Sigmoid colon (tissue), 7 donors: Measurements from ENCODE around the gene PDCL3. TPM values are rescaled to one million over a fixed set of nuclear protein-coding genes. Genes with fewer than 3 reads are reported as not detected.

ENCODE experiments used
- DNase-seq: peaks from one replicate; pipeline ENCODE4 v3.0.0-alpha.2; 2019
- H3K27ac ChIP-seq, 4 donors: fragments of 200-600 bp; sonication (generic); one replicate each; pipeline ENCODE4 v1.5.1; 2016 to 2019; ENCODE audit warnings: mild to moderate bottlenecking in 1 of 4
- H3K27me3 ChIP-seq, 3 donors: fragments of 200-600 bp; sonication (generic); one replicate each; pipeline ENCODE4 v1.5.1; 2019; ENCODE audit warnings: mild to moderate bottlenecking in 1 of 3
- H3K36me3 ChIP-seq, 4 donors: fragments of 200-600 bp; sonication (generic); one replicate each; pipeline ENCODE4 v1.5.1; 2016 to 2019
- H3K4me1 ChIP-seq, 4 donors: fragments of 200-600 bp; sonication (generic); one replicate each; pipeline ENCODE4 v1.5.1; 2017 to 2019
- H3K4me3 ChIP-seq, 4 donors: fragments of 200-600 bp; sonication (generic); one replicate each; pipeline ENCODE4 v1.5.1; 2017 to 2019; ENCODE audit warnings: mild to moderate bottlenecking in 2 of 4, moderate library complexity in 1 of 4
- H3K9me3 ChIP-seq, 4 donors: fragments of 200-600 bp in 3 of 4; sonication (generic) in 3 of 4; one replicate each; pipeline versions ENCODE4 v1.5.1 to v1.6.1; 2013 to 2019
- EP300 ChIP-seq, 4 donors: sonication (generic); formaldehyde crosslinking; IDR thresholded peaks; one replicate each; pipeline ENCODE4 v1.6.1; 2017; ENCODE audit warnings: antibody characterized with exemption in 4 of 4
- POLR2A ChIP-seq, 2 donors: fragments of 450-650 bp; IDR thresholded peaks; one replicate each; pipeline ENCODE4 v1.6.1; 2016; ENCODE audit warnings: antibody characterized with exemption in 2 of 2, mild to moderate bottlenecking in 2 of 2, moderate library complexity in 2 of 2
- POLR2AphosphoS5 ChIP-seq, 4 donors: sonication (generic); formaldehyde crosslinking; IDR thresholded peaks; one replicate each; pipeline ENCODE4 v1.6.1; 2017; ENCODE audit warnings: antibody characterized with exemption in 4 of 4
- WGBS, 2 donors: extraction: QIAGEN DNeasy Blood & Tissue Kit; methylation state at CpG; one replicate each; pipeline ENCODE4 v1.1.7; 2013; 5-methylcytosine and 5-hydroxymethylcytosine counted together
- intact Hi-C: fragments of 100-400 bp; cut with DNase I; formaldehyde crosslinking; loops from one replicate; pipeline ENCODE4 v1.15.1; 2023
- polyA plus RNA-seq, 3 donors: library from polyadenylated mRNA; stranded (reverse); fragments of 200-250 nt; gene quantifications; one replicate each; pipeline ENCODE4 v1.2.3, GENCODE V29; 2013
- total RNA-seq, 4 donors: library from RNA; depleted of rRNA; stranded (reverse); fragments of >200 nt; gene quantifications; one replicate each; pipeline ENCODE4 v1.1.0, GENCODE V29; 2016
- TF ChIP-seq, protein P1 (sequence below), 4 experiments: fragments of 450-650 bp in 3 of 4; fragments of 200-600 bp in 1 of 4; IDR thresholded peaks; one replicate each; pipeline ENCODE4 v1.5.1; 2016 to 2019; ENCODE audit warnings: antibody characterized with exemption in 4 of 4, mild to moderate bottlenecking in 3 of 4, moderate library complexity in 2 of 4
- donor health status: healthy with polysubstance abuse.
- donor health status: Bipolar disorder and iron deficiency.
- donor health status: healthy.

Gene PDCL3
- total and polyA plus RNA-seq, 7 donors: 23.5 to 41.3 (median 32.9) TPM

- TF ChIP-seq POLR2AphosphoS5 (IDR thresholded peaks at IDR 0.05) (no peak), POLR2A (IDR thresholded peaks at IDR 0.05) (no peak), EP300 (IDR thresholded peaks at IDR 0.05) (no peak)
- TF ChIP-seq, protein P1, sequence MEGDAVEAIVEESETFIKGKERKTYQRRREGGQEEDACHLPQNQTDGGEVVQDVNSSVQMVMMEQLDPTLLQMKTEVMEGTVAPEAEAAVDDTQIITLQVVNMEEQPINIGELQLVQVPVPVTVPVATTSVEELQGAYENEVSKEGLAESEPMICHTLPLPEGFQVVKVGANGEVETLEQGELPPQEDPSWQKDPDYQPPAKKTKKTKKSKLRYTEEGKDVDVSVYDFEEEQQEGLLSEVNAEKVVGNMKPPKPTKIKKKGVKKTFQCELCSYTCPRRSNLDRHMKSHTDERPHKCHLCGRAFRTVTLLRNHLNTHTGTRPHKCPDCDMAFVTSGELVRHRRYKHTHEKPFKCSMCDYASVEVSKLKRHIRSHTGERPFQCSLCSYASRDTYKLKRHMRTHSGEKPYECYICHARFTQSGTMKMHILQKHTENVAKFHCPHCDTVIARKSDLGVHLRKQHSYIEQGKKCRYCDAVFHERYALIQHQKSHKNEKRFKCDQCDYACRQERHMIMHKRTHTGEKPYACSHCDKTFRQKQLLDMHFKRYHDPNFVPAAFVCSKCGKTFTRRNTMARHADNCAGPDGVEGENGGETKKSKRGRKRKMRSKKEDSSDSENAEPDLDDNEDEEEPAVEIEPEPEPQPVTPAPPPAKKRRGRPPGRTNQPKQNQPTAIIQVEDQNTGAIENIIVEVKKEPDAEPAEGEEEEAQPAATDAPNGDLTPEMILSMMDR (IDR thresholded peaks at IDR 0.05): no peak
- no peak overlapping the region for H3K4me3 ChIP-seq
- intact Hi-C loops: no loop called here
- no peaks in the 10 kb centered on the region for H3K4me1 ChIP-seq
- no peak for DNase-seq
- 93% methylated on average over 5 of the region's 5 CpGs for WGBS, 2 donors
- H3K27ac ChIP-seq: no peak overlapping the region
- H3K36me3 ChIP-seq: no peaks in the 10 kb centered on the region
- H3K27me3 ChIP-seq: no peaks in the 10 kb centered on the region
- H3K9me3 ChIP-seq: no peaks in the 10 kb centered on the region
Measured at GRCh38 chr2:100551303-100551702, 11.5 kb upstream of the PDCL3 start.

- WGBS, 2 donors: 69 to 80% methylated on average over 10 of the region's 10 CpGs
- no peaks in the 10 kb centered on the region for H3K27me3 ChIP-seq
- intact Hi-C loops: no loop called here
- no peak overlapping the region for H3K27ac ChIP-seq
- no peaks in the 10 kb centered on the region for H3K4me1 ChIP-seq
- TF ChIP-seq POLR2A (IDR thresholded peaks at IDR 0.05) (no peak), EP300 (IDR thresholded peaks at IDR 0.05) (no peak), POLR2AphosphoS5 (IDR thresholded peaks at IDR 0.05) (no peak)
- TF ChIP-seq, protein P1 (IDR thresholded peaks at IDR 0.05): no peak
- no peaks in the 10 kb centered on the region for H3K36me3 ChIP-seq
- no peaks in the 10 kb centered on the region for H3K9me3 ChIP-seq
- no peak for DNase-seq
- no peak overlapping the region for H3K4me3 ChIP-seq
Measured at GRCh38 chr2:100554798-100555407, 7.9 kb upstream of the PDCL3 start.

- H3K27ac ChIP-seq: no peak overlapping the region
- H3K27me3 ChIP-seq: no peaks in the 10 kb centered on the region
- H3K9me3 ChIP-seq: no peaks in the 10 kb centered on the region
- H3K4me3 ChIP-seq: no peak overlapping the region
- intact Hi-C loops: no loop called here
- H3K4me1 ChIP-seq: peaks cover 0 to under 1% (median 0%) of the 10 kb centered on the region in 4 donors
- TF ChIP-seq, protein P1 (IDR thresholded peaks at IDR 0.05): no peak
- TF ChIP-seq EP300 (IDR thresholded peaks at IDR 0.05): no peak
- no peak for TF ChIP-seq POLR2AphosphoS5 (IDR thresholded peaks at IDR 0.05)
- TF ChIP-seq POLR2A (IDR thresholded peaks at IDR 0.05): no peak
- DNase-seq: no peak
- WGBS, 2 donors: 89 to 91% methylated on average over 4 of the region's 4 CpGs
- no peaks in the 10 kb centered on the region for H3K36me3 ChIP-seq
Measured at GRCh38 chr2:100556746-100557145, 6.0 kb upstream of the PDCL3 start.

DNA sequence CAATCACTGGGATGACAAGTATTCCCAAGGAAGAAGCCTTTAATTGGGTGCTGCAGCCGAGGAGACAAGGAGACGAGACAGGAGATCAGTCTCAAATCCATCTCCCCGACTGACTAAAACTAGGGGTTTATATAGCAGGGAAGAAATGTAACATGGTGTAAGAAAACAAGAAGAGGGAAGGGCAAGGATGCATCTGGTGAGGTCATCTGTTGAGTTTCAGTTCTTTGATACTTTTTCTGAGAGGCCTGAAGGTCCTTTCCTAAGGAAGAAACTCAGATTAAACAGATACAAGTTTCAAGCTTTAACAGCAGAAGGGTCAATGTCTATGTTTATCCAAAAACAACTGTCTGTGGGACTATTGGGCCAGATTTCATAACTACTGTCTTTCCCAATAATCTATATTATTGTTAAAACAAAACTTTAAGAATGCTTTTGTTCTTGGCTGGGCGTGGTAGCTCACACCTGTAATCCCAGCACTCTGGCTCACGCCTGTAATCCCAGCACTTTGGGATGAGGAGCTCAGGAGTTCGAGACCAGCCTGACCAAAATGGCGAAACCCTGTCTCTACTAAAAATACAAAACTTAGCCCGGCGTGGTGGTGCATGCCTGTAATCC, 2.5 kb upstream of the PDCL3 start:
- H3K4me3 ChIP-seq: no peak overlapping the region
- H3K9me3 ChIP-seq: no peaks in the 10 kb centered on the region
- peak overlapping the region in 1 of 4 donors; percentile 50 for H3K27ac ChIP-seq
- intact Hi-C loops: no loop called here
- TF ChIP-seq POLR2AphosphoS5 (IDR thresholded peaks at IDR 0.05) (no peak), EP300 (IDR thresholded peaks at IDR 0.05) (no peak), POLR2A (IDR thresholded peaks at IDR 0.05) (no peak)
- no peak for DNase-seq
- peaks cover 0 to 21% (median 17%) of the 10 kb centered on the region in 4 donors for H3K4me1 ChIP-seq
- no peaks in the 10 kb centered on the region for H3K36me3 ChIP-seq
- WGBS, 2 donors: 95 to 97% methylated on average over 9 of the region's 9 CpGs
- H3K27me3 ChIP-seq: no peaks in the 10 kb centered on the region

DNA sequence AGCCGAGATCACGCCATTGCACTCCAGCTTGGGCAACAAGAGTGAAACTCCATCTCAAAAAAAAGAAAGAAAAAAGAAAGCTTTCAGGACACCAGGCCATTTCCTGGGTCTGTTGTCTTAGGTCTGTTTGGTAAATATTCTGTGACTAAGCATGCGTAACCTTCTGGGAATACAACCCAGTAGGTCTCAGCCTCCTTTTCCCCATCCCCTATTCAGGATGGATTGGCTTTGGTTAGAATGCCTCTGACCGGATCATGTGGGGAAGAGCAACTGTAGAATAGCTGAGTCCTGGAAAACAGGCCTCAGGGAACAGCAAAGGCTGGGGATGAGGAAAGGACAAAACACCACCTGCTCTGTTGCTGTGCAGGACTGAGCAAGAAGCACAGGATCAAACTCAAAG, 1.6 kb upstream of the PDCL3 start:
- no peak for TF ChIP-seq POLR2A (IDR thresholded peaks at IDR 0.05)
- no peak for TF ChIP-seq EP300 (IDR thresholded peaks at IDR 0.05)
- TF ChIP-seq, protein P1 (IDR thresholded peaks at IDR 0.05): no peak
- TF ChIP-seq POLR2AphosphoS5 (IDR thresholded peaks at IDR 0.05): no peak
- Histone ChIP-seq H3K27ac (peak overlapping the region in 3 of 4 donors; percentile 85 to 92 (median 88)), H3K4me1 (peaks cover 0 to 21% (median 17%) of the 10 kb centered on the region in 4 donors), H3K27me3 (no peaks in the 10 kb centered on the region), H3K36me3 (peaks cover 0 to 2% (median 0%) of the 10 kb centered on the region in 4 donors), H3K9me3 (no peaks in the 10 kb centered on the region), H3K4me3 (no peak overlapping the region)
- DNase-seq: no peak
- WGBS, 2 donors: 97% methylated on average over 4 of the region's 4 CpGs
- intact Hi-C loops: no loop called here
